Measurements from ENCODE around the gene SLC11A2.

SLC11A2 gene

DNA sequence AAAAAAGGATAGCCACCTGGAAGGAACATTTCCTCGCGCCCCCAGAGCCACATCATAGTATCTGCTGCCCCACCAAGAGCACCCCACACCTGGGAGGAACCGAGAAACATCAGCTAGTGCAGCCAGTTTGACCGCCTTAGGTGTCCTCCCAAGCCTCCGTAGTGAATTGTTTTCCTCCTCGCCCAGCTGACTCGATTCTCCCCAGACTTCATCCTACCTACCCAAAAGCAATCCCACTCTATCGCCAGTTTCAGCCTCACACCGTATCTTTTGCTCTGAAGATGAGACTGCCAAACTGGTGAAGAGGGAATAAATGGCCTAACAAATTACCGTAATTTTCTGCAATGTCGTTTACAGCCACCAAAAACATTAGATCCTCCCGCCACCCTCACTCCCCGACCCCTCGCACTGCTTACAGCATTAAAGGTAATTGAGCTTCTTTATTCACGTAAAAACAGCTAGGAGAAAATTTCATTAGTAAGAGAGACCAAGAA, 1.2 kb upstream of the SLC11A2 start:
- Histone ChIP-seq H3K36me3 (replicated peaks; ENCODE audit: low read depth, low read length) (peaks cover 4% of the 10 kb centered on the region), H3K27ac (ENCODE audit: low read length) (no peak overlapping the region), H3K4me2 (ENCODE audit: low read length) (peak overlapping the region; percentile 61), H3K4me1 (ENCODE audit: low read length) (peaks cover 37% of the 10 kb centered on the region), H3K79me2 (ENCODE audit: low read length) (peaks cover 38% of the 10 kb centered on the region), H3K9me3 (ENCODE audit: insufficient read depth, low read length) (no peaks in the 10 kb centered on the region), H2AFZ (ENCODE audit: low read depth, low read length) (no peak overlapping the region), H4K20me1 (ENCODE audit: insufficient read depth, low read length) (no peaks in the 10 kb centered on the region), H3K9ac (ENCODE audit: low read length) (no peak overlapping the region), H3K27me3 (ENCODE audit: low read depth, low read length) (peaks cover 4% of the 10 kb centered on the region; the same call in 1 of the 2 replicates), H3K4me3 (ENCODE audit: low read length) (peak overlapping the region; percentile 53)
- TF ChIP-seq EZH2phosphoT487 (IDR thresholded peaks at IDR 0.05; ENCODE audit: low read depth) = no peak
- TF ChIP-seq, protein P1, sequence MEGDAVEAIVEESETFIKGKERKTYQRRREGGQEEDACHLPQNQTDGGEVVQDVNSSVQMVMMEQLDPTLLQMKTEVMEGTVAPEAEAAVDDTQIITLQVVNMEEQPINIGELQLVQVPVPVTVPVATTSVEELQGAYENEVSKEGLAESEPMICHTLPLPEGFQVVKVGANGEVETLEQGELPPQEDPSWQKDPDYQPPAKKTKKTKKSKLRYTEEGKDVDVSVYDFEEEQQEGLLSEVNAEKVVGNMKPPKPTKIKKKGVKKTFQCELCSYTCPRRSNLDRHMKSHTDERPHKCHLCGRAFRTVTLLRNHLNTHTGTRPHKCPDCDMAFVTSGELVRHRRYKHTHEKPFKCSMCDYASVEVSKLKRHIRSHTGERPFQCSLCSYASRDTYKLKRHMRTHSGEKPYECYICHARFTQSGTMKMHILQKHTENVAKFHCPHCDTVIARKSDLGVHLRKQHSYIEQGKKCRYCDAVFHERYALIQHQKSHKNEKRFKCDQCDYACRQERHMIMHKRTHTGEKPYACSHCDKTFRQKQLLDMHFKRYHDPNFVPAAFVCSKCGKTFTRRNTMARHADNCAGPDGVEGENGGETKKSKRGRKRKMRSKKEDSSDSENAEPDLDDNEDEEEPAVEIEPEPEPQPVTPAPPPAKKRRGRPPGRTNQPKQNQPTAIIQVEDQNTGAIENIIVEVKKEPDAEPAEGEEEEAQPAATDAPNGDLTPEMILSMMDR (IDR thresholded peaks at IDR 0.05; ENCODE audit: low read depth, low read length) = no peak

DNA sequence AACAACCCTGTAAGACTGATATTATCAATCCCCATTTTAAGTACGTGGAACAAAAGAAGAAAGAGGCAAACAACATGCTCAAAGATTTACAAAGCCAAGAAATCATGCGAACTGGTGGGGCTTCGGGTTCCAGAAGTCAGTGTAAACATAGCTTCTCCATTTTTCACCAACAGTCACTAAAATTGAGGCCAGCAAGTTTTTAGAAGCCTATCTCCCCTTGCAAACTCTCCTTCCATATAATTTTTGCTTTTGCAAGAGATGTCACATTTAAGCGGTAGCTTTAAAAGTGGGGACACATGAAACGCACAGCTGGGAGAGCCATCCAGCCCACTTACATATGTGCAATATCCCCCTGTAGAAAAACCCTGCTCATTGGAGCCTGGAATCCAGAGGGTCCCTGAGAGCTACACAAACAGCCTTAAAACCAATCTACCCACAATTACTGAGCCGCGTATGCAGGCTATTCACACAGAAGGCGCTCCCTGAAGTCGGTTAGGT, 797 bp downstream of the SLC11A2 start:
- Histone ChIP-seq H4K20me1 (ENCODE audit: insufficient read depth, low read length) (peaks cover 5% of the 10 kb centered on the region), H3K36me3 (replicated peaks; ENCODE audit: low read depth, low read length) (peaks cover 4% of the 10 kb centered on the region), H3K4me1 (ENCODE audit: low read length) (peaks cover 46% of the 10 kb centered on the region), H3K9ac (ENCODE audit: low read length) (peak overlapping the region; percentile 79), H3K4me3 (ENCODE audit: low read length) (peak overlapping the region; percentile 89), H2AFZ (ENCODE audit: low read depth, low read length) (peak overlapping the region; percentile 20; the same call in 1 of the 2 replicates), H3K27ac (ENCODE audit: low read length) (peak overlapping the region; percentile 78), H3K9me3 (ENCODE audit: insufficient read depth, low read length) (no peaks in the 10 kb centered on the region), H3K79me2 (ENCODE audit: low read length) (peaks cover 58% of the 10 kb centered on the region), H3K27me3 (ENCODE audit: low read depth, low read length) (peaks cover 4% of the 10 kb centered on the region; the same call in 1 of the 2 replicates), H3K4me2 (ENCODE audit: low read length) (peak overlapping the region; percentile 83)
- TF ChIP-seq EZH2phosphoT487 (IDR thresholded peaks at IDR 0.05; ENCODE audit: low read depth) = no peak
- TF ChIP-seq, protein P1 (IDR thresholded peaks at IDR 0.05; ENCODE audit: low read depth, low read length) = no peak

DNA sequence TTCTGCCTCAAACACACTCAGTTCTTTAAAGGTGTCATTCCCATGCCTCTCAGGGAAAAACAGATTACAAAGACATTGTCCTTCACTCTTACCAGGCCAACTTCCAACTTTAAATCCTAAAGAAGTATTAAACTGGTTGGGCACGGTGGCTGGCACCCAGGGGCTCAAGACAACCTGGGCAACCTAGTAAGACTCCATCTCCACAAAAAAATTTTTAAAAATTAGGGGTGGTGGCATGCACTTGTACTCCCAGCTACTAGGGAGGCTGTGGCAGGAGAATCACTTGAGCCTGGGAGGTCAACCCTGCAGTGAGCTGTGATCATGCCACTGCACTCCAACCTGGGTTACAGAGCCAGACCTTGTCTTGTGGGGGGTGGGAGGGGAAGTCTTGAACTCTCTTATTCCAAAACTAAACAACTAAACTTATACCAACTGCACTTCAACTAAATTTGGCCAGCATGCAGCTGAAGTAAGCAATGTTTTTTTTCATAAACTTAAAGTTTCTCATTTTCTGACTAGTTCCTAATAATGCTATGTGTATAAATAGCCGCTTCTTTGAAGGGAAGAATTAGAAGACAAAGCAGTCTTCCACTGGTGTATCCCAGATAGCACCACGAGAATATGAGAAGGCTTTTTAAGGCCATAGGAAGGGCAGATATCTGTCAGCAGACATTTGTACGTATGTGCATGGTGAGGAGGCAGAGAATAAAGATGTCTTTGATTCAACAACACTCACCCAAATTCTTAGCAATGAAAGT, 2.4 kb downstream of the SLC11A2 start:
- peaks cover 3% of the 10 kb centered on the region; the same call in 1 of the 2 replicates for H3K27me3 ChIP-seq (ENCODE audit: low read depth, low read length)
- H3K9ac ChIP-seq (ENCODE audit: low read length) = peak overlapping the region; percentile 79
- peak overlapping the region; percentile 83 for H3K4me2 ChIP-seq (ENCODE audit: low read length)
- peaks cover 74% of the 10 kb centered on the region for H3K79me2 ChIP-seq (ENCODE audit: low read length)
- peaks cover 46% of the 10 kb centered on the region for H3K4me1 ChIP-seq (ENCODE audit: low read length)
- H3K9me3 ChIP-seq (ENCODE audit: insufficient read depth, low read length) = no peaks in the 10 kb centered on the region
- H2AFZ ChIP-seq (ENCODE audit: low read depth, low read length) = no peak overlapping the region
- peaks cover 7% of the 10 kb centered on the region for H4K20me1 ChIP-seq (ENCODE audit: insufficient read depth, low read length)
- H3K36me3 ChIP-seq (replicated peaks; ENCODE audit: low read depth, low read length) = peaks cover 4% of the 10 kb centered on the region
- H3K27ac ChIP-seq (ENCODE audit: low read length) = peak overlapping the region; percentile 78
- no peak for TF ChIP-seq EZH2phosphoT487 (IDR thresholded peaks at IDR 0.05; ENCODE audit: low read depth)
- TF ChIP-seq, protein P1 (IDR thresholded peaks at IDR 0.05; ENCODE audit: low read depth, low read length) = no peak
- peak overlapping the region; percentile 89 for H3K4me3 ChIP-seq (ENCODE audit: low read length)

DNA sequence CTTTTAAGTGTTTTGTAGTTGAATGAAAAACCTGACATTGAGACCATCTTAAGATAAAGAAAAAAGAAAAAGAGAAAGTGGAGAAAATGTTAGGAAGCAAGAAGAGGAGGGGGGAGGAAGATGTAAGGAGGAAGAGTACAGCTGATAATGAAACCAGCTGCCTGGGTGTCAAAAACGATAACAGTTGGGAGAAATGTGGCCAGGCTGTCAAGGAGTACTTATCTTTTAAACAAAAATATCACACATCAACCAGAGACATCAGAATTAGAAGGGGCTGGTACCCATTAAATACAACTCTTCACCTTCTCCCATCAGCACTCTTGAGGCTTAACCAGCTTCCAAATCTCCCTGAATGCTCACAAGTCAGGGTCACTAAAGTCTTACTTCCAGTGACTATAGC, 4.5 kb downstream of the SLC11A2 start:
- H3K9me3 ChIP-seq (ENCODE audit: insufficient read depth, low read length) = no peaks in the 10 kb centered on the region
- peaks cover 29% of the 10 kb centered on the region for H3K4me1 ChIP-seq (ENCODE audit: low read length)
- no peak overlapping the region for H3K9ac ChIP-seq (ENCODE audit: low read length)
- H3K4me3 ChIP-seq (ENCODE audit: low read length) = no peak overlapping the region
- peaks cover 4% of the 10 kb centered on the region for H3K36me3 ChIP-seq (replicated peaks; ENCODE audit: low read depth, low read length)
- peak overlapping the region; percentile 27 for H3K4me2 ChIP-seq (ENCODE audit: low read length)
- peaks cover 95% of the 10 kb centered on the region for H3K79me2 ChIP-seq (ENCODE audit: low read length)
- no peak overlapping the region for H3K27ac ChIP-seq (ENCODE audit: low read length)
- TF ChIP-seq, protein P1 (IDR thresholded peaks at IDR 0.05; ENCODE audit: low read depth, low read length) = no peak
- no peak for TF ChIP-seq EZH2phosphoT487 (IDR thresholded peaks at IDR 0.05; ENCODE audit: low read depth)
- H2AFZ ChIP-seq (ENCODE audit: low read depth, low read length) = no peak overlapping the region
- peaks cover 11% of the 10 kb centered on the region for H4K20me1 ChIP-seq (ENCODE audit: insufficient read depth, low read length)
- H3K27me3 ChIP-seq (ENCODE audit: low read depth, low read length) = no peaks in the 10 kb centered on the region

Measured in OCI-LY3 (cell line).